Activated effector memory CD4-positive, alpha-beta T cell treated with Interleukin-2 at 50 U/mL for 16 hours (primary cell): ENCODE results near the gene C6orf132.

ENCODE experiments used
- DNase-seq: peaks from one replicate; pipeline ENCODE4 v3.0.0-alpha.2; 2020

C6orf132 gene

DNA sequence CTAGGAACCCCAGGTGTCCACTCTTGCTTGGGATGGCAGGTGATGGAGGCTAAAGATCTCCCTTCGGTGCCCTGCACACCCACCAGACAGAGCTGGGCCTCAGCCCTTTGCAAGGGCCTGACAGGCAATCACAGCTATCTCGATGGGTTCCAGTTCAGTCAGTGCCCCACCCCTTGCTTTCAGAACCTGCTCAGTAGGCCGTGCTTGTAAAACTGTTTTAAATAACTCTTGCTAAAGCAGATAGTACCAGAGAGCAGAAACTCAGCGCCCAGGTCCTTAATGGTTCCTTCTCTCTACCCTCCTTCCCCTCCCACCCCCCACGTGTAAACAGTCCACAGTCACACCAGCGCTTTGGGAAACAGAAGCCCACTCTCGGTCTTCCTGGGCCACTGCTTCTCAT, 39.2 kb downstream of the C6orf132 start:
- DNase-seq, result no peak

DNA sequence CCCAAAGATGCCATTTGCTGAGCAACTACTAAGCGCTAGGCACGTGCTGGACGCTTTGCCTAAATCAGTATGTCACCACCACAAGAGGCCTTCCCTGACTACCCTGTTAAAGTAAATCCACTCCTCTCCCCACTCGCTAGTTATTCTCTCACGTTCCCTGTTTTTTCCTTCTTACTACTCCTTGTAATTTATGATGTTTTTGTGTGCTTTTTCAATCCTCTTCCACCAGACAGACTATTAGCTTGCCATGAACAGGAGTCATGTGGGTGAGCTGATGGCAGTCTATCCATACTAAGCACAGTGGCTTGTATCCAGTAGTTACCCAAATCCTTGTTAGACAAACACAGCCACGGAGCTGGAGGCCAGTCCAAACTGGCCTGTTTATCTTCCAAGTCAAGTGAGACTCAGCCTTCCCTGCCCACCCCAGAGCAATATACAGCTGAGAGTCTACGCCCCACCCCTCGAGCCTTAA, 41.2 kb downstream of the C6orf132 start:
- DNase-seq, result no peak

DNA sequence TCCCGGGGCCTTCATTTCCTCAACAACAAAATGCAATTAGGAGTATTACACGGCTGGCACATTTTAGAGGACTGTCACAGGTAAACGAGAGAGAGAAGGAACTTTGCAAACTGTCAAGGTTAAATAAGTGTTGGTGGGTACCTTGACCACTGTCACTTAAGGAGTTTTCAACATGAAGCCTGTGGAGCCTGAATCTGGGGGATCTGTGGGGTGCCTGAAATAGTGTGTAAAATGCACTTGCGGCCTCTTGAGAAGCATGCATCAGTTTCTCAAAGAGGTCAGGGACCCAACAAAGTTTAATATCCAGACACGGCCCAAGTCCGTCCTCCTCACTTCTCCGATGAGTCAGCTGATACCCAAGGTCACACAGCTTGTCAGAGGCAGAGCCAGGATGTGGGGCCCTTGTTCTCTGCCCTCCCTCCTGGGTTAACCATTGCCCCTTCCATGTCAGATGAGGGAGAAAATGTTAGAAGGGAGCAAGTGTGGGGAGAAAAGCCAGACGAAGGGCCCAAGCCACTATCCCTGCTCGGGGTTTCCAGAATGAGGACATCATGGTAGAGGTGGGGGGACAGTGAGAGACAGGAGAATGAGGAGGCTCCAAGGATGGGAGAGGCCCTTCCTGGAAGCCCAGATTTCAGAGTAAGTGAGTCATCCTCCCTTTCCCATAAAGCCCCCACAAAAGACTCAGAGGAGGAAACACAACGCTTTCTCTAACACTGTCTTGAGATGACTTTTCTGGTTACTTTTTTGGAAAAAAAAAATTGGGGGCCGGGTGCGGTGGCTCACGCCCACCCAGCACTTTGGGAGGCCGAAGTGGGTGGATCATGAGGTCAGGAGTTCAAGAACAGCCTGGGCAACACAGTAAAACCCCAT, 42.2 kb downstream of the C6orf132 start:
- no peak for DNase-seq

DNA sequence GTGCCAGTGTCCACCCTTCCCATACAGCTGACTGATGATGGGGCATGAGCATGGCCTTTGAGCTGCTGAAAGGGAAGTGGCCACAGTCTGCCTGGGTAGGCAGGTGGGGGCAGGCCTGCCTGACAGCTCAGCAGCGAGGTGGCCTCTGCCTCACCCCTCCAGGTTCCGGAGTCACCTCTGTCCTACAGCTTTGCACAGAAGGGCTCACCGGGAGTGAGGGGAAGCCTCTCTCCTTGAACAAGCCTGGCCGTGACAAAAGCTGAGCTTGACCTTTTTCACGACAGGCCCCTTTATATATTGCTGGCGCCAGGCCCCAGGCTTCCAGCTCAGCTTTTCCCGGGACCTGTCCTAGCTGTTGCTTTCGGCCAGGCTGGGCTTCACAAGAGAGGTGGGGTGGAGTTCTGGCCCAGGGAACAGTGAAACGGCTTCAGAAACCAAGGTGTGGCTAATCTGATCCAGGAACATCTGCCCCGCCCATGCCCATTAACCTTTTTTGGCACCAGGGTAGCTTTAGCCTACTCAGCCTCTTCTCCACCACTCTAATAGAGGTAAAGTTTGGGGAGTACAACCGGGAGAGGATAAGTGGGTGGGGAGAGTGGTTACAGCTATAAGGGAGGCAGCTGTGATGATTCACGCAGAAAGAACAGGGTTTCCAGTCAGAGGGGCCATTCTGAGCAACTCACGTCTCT, 42.9 kb downstream of the C6orf132 start:
- DNase-seq, result no peak

DNA sequence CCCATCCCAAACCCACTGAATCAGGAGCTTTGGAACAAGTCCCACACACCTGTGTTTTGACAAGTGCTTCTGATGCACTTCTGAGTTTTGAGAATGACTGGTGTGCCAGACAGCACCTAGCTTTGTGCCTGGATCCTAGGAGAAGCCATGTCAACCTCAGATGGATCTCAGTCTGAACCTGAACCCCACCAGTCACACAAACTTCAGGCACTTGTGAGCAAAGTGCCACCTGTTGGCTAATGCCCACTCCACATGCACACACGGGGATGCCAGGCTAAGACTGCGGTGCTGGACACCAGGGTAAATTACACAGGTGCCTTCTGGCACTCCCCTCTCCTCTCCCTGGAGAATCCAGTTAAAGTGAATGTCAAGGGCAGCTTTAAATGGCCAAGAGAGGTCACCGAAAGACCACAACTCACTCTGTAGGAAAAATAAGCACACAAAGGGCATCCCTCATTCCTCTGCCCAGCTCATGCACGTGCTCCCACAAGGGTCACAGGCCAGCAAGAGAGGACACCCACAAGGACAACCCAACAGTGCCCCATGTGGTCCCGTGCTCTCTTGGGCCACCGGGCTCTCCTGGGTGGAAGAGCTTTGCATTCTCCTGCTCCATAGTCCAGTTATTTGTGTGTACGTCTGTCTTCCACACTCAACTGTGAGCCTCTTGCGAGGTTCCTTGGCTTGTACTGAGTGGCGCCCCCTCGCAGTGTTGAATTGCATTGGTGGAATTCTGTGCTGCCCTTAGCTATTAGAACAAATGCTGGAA, 46.5 kb downstream of the C6orf132 start:
- no peak for DNase-seq

DNA sequence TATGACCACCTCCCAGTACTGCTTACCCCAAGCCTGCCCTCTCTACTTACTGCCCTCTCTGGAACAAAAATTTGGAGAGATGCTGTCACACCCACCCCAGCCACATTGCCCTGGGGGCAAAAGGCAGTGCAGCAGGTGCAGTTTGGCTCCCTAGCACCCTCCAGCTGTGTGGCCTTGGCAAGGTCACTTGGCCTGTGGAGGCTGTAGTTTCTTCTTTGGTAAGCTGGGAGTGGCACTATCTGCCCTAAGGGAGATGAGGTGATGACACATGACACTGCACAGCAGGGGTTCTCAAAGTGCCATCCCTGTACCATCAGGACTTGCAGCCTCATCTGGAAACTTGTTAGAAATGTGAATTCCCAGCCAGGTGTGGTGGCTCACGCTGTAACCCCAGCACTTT, 47.3 kb downstream of the C6orf132 start:
- no peak for DNase-seq

DNA sequence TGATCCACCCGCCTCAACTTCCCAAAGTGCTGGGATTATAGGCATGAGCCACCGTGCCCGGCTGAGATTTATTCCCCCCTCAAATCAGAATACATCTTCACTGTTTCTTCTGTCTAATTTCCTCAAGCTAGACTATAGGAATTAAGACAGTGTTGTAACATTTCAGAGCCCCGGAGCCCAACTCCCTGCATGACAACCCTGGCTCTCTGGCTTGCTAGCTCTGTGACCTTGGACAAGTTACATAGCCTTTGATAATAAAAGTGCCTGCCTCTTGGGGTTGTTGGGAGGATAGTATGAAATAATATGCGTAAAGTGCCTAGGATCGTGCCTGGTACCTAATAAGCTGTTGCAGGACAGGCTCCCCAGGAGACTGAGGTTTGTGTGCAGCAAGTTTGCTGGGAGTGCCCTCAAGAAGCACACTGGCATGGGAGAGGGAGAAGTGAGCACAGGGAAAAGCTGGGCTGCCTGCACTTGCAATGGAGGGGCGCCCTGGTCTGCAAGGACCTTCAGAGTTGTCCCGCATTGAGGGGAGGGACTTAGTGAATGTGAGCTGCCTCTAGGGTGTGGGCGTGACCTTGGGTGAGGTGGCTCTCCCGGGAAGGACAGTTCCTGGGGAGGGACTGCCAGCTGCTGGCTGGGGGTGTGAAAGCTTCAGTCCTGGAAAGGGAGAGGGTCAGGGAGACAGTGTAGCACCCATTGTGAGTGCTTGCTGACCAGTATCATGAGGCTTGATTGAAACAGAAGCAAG, 48.7 kb downstream of the C6orf132 start:
- no peak for DNase-seq

DNA sequence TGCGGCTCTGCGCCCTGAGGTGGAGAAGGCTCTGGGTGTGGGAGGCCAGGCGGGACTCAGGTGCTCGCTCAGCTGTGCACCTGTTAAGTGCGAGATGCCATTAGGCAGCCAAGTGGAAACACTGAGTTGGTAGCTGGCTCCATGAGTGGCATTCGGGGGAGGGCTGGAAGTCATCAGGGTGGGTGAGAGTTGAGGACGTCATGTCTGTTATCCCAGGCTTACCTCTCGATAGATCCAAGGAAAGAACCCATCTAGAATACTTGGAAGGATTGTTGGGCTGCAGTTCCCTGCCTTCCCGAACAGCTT, 50.7 kb downstream of the C6orf132 start:
- no peak for DNase-seq

DNA sequence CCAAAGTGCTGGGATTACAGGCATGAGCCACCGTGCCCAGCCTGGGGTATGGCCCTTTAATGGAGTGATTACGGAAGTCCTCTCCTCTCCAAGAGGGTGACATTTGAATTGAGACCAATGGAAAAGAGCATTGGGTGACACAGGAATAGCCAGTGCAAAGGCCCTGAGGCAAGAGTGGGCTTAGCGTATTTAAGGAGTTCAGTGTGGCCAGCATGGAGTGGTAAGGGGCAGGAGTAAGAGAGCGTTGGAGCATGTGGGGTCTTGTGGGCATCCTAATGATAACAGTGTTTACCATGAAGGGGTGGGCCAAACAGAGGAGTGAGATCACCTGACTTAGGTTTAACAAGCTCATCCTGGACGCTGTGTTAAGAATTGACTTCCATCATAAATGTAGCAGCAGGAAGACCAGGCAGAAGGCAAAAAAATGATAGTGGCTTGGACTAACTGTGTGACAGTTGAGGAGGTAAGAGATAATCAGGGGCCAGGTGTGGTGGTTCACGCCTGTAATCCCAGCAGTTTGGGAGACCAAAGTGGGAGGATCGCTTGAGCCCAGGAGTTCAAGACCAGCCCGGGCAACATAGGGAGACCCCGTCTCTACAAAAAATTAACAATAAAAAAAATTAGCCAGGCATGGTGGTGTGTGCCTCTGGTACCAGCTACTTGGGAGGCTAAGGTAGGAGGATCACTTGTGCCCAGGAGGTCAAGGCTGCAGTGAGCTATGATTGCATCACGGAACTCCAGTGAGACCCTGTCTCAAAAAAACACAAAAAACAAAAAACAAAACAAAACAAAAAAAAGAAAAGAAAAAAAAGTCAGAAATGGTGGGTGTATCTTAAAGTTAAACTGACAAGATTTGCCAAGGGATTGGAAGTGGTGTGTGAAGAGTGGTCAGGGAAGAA, 51.4 kb downstream of the C6orf132 start:
- no peak for DNase-seq

DNA sequence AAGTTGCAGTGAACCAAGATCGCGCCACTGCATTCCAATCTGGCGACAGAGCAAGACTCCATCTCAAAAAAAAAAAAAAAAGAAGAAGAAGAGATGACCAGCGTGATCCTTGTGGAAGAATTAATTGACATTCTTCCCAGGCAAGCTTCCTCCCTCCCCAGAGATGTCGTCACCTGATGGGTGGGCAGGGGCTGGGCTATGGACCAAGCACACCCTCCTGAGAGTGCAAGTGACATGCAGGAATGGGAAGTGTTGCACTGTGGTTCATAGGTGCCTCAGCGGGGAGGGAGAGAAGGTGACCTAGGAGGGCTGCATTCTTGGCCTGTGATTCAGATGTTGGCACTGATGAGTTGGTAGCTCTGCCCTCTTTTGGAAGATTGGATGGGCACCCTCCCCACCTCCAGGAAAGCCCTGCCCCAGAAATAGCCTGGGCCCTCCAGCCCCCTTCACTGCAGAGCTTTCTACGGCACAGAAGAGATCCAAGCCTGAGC, 54.3 kb downstream of the C6orf132 start:
- no peak for DNase-seq

DNA sequence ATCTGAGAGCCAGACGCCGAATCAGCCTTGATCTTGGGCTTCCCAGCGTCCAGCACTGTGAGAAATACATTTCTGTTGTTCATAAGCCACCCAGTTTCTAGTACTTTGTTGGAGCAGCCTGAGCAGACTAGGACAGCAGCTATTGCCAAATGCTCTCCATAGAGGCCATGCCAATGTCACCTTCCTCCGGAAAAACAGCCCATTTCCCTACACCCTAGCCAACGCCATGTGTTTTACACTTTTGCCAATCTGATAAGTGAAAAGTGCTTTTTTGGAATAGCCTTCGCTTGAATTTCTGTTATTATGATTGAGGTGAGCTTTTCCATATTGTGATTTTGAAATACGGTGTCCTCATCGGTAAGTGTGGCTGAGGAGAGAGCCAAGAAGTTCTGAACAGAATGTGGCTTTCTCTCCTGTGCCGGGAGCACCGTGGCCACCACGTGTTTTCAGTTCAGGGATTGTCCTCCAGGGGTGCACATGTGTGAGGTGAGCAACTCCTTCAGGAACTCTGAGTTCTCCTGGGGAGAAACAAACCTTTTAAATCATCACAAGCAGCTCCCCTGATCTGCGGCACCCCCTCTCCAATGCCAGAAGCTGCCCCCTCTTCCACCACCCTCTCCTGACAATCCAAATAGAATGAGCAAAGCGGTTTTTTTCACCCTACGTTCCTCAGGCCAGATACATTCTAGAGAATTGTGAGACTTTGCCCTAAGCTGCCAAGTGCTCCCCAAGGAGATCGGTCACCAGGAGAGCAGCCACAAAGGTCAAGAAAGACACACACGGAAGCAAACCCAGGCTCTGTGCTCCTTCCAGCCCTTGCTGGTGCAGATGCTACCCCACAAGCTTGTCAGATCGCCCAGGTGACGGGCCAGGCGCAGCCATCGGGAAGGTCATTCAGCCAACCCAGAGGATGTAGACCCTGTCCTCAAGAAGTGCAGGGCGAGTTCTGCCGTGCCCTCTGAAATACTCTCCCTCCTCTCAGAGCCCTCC, 56.1 kb downstream of the C6orf132 start:
- no peak for DNase-seq

DNA sequence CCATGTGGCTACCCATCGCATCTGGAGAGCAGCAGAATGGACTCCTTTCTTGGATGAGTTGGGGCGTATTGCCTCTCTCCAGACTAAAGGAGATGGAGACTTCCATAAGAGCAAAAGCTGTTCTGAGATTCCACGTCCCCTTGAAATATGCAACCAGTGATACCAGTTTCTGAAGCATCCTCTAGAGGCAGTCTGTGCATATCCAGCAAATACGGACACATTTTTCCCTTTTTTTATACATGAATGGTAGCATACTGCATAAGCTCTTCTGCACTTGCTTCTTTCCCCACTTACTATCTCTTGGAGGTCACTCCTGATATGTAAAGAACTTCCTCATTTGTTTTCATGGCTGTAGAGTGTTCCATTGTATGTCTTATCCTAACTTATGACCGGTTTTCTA, 57.5 kb downstream of the C6orf132 start:
- no peak for DNase-seq

DNA sequence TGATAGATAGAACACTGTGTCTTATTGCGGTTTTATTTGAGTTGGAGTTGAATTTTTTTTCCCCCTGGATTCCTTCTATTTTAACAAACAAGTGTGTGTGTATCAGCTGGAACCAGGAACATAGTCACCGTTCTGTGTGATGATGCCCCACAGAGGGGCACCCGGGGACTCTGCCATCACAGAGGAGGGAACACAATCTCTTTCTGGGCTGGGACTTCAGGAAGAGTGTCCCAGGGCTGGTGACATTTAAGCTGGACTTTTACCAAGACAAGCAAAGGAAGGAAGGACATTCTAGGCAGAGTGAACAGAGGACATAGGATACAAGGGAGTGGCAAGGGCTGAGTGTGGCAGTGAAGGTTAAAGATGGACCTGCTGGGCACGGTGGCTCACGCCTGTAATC, 58.9 kb downstream of the C6orf132 start:
- DNase-seq, result no peak

DNA sequence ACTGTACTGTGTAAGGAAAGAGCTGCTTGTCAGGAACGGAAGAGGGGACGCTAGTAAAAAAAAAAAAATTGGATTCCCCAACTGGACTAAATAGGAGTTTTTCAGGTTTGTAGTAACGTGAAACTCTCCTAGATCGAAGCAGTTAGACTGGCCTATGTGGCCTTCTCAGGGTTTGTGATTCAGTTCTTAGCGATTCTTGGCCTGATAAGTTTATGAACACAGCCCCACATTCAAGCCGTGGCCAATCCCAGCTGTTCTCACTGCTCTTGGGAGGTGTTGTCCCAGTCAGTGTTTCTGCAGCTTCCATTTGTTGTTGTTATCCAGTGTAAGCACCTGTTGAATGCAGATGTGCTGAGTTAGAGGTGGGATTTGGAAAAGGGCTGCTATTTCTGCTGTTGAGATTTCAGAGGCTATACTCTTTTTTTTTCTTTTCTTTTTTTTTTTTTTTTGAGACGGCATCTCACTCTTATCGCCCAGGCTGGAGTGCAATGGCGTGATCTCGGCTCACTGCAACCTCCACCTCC, 62.4 kb downstream of the C6orf132 start:
- DNase-seq, result no peak

DNA sequence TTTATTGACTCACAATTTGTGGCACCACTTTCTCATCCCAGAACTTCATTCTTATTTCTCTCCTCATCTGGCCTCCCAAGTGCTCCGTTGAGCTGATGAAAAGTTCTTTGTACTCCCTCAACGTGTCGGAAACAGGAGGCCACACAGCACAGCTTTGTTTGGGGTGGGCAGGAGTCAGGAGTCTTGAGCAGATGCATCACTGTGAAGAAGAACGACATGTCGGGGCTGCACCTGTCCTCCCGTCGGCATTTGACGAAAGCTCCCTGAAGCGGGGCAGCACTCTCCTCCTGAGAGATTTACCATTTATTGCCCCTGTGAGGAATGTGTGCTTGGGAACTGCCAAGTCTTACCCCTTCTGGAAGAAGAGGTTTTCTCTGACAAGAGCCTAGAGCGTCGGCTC, 64.0 kb downstream of the C6orf132 start:
- DNase-seq, result no peak

DNA sequence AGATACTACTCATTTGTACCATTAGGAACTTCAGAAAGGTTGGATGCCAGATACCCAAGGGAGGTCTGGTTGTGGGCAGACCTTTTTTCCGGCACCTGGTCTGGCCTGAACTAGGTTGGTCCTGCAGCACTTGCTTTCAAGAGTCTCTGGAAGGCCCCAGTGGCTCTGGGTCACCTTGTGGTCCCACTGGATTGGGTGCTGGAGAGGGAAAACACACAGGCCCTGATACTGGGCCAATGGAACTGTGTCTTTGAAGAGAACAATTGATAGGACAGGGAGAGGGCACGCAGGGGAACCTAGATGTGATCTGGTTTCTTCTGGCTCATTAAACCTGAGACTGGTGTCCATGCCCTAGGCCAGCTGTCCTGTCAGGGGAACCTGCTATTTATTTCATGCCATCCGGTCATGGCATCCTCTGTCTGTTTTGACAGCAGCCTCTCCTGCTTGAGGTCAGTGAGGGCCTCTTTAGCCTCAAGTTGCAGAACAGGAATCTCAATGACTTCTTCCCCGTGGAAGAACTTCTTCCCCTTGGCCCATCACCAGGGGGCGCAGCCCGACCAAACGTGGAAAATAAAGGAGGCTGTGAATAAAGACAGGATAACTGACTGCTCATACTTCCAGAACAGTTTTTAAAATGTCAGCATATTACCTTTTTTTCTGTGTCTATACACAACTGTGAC, 67.1 kb downstream of the C6orf132 start:
- peak; percentile 23 for DNase-seq

DNA sequence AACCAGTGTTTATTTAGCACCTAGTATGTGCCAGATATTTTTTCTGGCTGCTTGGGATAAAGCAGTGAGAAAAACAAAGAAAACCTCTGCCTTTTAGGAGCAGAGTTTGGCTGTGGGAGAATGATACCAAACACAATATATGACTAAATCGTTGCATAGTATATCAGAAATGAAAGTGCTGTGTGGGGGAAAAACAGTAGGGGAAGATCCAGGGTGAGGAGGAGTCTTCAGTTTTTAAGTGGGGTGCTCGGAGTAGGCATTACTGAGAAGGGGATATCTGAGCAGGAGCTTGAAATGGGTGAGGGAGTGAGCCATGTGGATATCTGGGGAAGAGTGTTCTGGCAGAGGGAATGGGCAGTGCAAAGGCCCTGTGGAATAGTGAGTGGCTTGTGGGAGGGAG, 69.1 kb downstream of the C6orf132 start:
- no peak for DNase-seq

DNA sequence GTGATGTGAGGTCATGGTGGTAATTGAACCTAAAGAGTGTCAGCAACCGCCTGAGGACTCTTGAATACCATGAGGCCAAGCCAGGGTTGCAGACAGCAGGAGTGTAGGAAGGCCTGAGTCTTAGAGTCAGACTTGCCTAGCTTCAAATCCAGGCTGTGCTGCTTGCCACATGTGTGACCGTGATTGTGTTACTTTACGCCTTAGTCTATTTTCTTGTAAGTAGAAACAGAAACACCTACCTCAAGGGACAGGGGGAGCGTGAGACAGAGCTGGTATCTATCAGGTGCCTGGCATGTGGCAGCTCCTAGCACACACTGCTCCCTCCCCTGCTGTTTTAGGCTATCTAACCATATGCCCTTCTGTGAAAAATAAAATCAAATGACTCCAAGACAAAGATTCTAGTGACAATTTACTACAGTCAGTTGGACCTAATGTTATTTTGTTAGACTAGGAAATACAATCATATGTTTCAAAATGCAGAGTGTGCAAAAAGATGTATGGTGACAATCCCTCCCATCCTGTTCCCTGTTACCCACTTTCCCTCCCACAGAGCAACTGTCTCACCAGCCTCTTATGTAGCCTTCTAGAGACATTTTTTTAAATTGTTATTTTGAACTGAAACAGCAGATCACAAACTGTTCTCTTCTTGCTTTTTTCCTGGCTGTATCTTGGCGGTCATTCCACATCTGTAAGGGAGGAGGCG, 70.4 kb downstream of the C6orf132 start:
- DNase-seq, result no peak
